Ectodermal cell (in vitro differentiated cells): Measurements from ENCODE around the gene N4BP2L1.
"Not testable (repeated sequence)": the region's sequence is repeated elsewhere in the genome, so short reads cannot be mapped to it uniquely, and the experiment has no call there.

Source experiments
- H3K27ac ChIP-seq: 2 replicates; pipeline ENCODE4 v1.7.0; 2013; ENCODE audit warnings: mild to moderate bottlenecking, low read depth, low read length; ENCODE audit not compliant: insufficient read depth, poor library complexity, severe bottlenecking
- H3K27me3 ChIP-seq: 2 replicates; pipeline ENCODE4 v1.7.0; 2013; ENCODE audit warnings: mild to moderate bottlenecking, low read length; ENCODE audit not compliant: insufficient read depth, control insufficient read depth, poor library complexity, severe bottlenecking
- H3K36me3 ChIP-seq: one replicate; pipeline ENCODE4 v1.7.0; 2013; ENCODE audit warnings: low read length; ENCODE audit not compliant: control insufficient read depth, insufficient read depth
- H3K4me1 ChIP-seq: one replicate; pipeline ENCODE4 v1.7.0; 2013; ENCODE audit warnings: low read length; ENCODE audit not compliant: control insufficient read depth, insufficient read depth
- H3K4me3 ChIP-seq: 2 replicates; pipeline ENCODE4 v1.7.0; 2013; ENCODE audit warnings: low read depth, low read length, control low read depth; ENCODE audit not compliant: insufficient read depth
- H3K9me3 ChIP-seq: 2 replicates; pipeline ENCODE4 v1.7.0; 2013; ENCODE audit warnings: mild to moderate bottlenecking, low read length, moderate library complexity; ENCODE audit not compliant: control insufficient read depth
- WGBS, 2 experiments: methylation state at CpG; one replicate each; pipeline ENCODE4 v1.1.7; 2013; ENCODE audit warnings: missing lambda C conversion rate in 2 of 2; 5-methylcytosine and 5-hydroxymethylcytosine counted together

Gene N4BP2L1

GRCh38 chr13:32362574-32362973 is 65.4 kb downstream of the N4BP2L1 start:
- Histone ChIP-seq H3K27ac (no peak overlapping the region), H3K4me3 (no peak overlapping the region), H3K4me1 (no peaks in the 10 kb centered on the region), H3K27me3 (no peaks in the 10 kb centered on the region), H3K36me3 (peaks cover 4% of the 10 kb centered on the region), H3K9me3 (no peaks in the 10 kb centered on the region)
- 94 to 100% methylated on average over 2 of the region's 2 CpGs for WGBS, 2 experiments

- WGBS, 2 experiments = 92 to 95% methylated on average over 8 of the region's 8 CpGs
Measured at GRCh38 chr13:32355935-32356334, 72.0 kb downstream of the N4BP2L1 start.

GRCh38 chr13:32354040-32354439 is 73.9 kb downstream of the N4BP2L1 start:
- Histone ChIP-seq H3K9me3 (no peaks in the 10 kb centered on the region), H3K4me1 (no peaks in the 10 kb centered on the region), H3K27me3 (no peaks in the 10 kb centered on the region), H3K36me3 (peaks cover 10% of the 10 kb centered on the region), H3K27ac (no peak overlapping the region), H3K4me3 (no peak overlapping the region)
- WGBS, 2 experiments = 92 to 93% methylated on average over 1 of the region's 1 CpG

More at GRCh38 chr13:32355935-32356334, 72.0 kb downstream of the N4BP2L1 start:
- H3K9me3 ChIP-seq, H3K4me3 ChIP-seq, H3K4me1 ChIP-seq, H3K27ac ChIP-seq, H3K36me3 ChIP-seq, H3K27me3 ChIP-seq: not testable (repeated sequence)

- H3K27me3 ChIP-seq, H3K27ac ChIP-seq, H3K4me1 ChIP-seq, H3K4me3 ChIP-seq, H3K9me3 ChIP-seq: not testable (repeated sequence)
- H3K36me3 ChIP-seq = peaks cover 13% of the 10 kb centered on the region
- WGBS, 2 experiments = 94% methylated on average over 15 of the region's 15 CpGs
Measured at GRCh38 chr13:32350839-32351441, 77.0 kb downstream of the N4BP2L1 start.
